ENCODE measurements around the gene RNF115. TPM values are rescaled to one million over a fixed set of nuclear protein-coding genes. Genes with fewer than 3 reads are reported as not detected.

RNF115 gene
- total and polyA plus RNA-seq, 2 donors (not counting 1 experiment from before 2014, with no cell fraction given) = 4.6 to 19.8 TPM

DNA sequence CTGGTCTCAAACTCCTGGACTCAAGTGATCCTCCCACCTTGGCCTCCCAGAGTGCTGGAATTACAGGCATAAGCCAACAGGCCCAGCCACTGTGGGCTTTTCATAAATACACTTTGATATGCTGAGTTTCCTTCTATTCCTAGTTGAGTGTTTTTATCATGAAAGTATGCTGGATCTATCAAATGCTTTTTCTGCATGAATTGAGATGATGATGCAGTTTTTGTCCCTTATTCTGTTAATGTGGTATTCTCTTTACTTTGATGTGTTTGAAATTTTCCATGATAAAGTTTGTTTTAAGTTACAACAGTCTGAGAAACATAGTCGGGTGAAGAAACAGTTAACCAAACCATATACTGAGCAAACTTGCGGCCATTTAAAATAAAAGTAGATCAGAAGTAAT lies 24.1 kb downstream of the RNF115 start:
- H3K9me3 Mint-ChIP-seq (ENCODE audit: insufficient read depth) = peaks cover 12% of the 10 kb centered on the region
- Histone ChIP-seq H4K20me1 (ENCODE audit: control insufficient read depth, insufficient read depth, low read length, poor library complexity, severe bottlenecking) (peaks cover 19% of the 10 kb centered on the region), H3K36me3 (replicated peaks in 1 of 2; ENCODE audit: control extremely low read depth in 1 of 2, control insufficient read depth in 1 of 2, extremely low read depth in 1 of 2, insufficient read depth in 2 of 2, low read length in 1 of 2) (peaks cover 0 to 7% of the 10 kb centered on the region in 2 experiments), H3K4me1 (ENCODE audit: control insufficient read depth in 2 of 2, insufficient read depth in 2 of 2, low read length in 2 of 2) (no peaks in the 10 kb centered on the region), H3K4me2 (replicated peaks; ENCODE audit: low read depth, low read length, poor library complexity, severe bottlenecking) (no peak overlapping the region), H3K9me3 (ENCODE audit: control extremely low read depth in 1 of 3, control insufficient read depth in 2 of 3, insufficient read depth in 1 of 3, low read length in 2 of 3) (peaks cover 10 to 26% (median 22%) of the 10 kb centered on the region in 3 donors), H3K9ac (ENCODE audit: low read length) (no peak overlapping the region), H3K4me3 (ENCODE audit: control extremely low read depth in 1 of 5, extremely low read depth in 1 of 5, insufficient read depth in 1 of 5, low read depth in 2 of 5, low read length in 4 of 5) (no peak overlapping the region), H3K27me3 (replicated peaks in 1 of 4; ENCODE audit: control extremely low read depth in 1 of 4, control insufficient read depth in 3 of 4, insufficient read depth in 4 of 4, low read length in 3 of 4) (no peaks in the 10 kb centered on the region), H2AFZ (ENCODE audit: insufficient read depth, low read depth, low read length, poor library complexity, severe bottlenecking) (no peak overlapping the region), H3K27ac (ENCODE audit: low read length in 2 of 2) (no peak overlapping the region), H3K79me2 (ENCODE audit: control insufficient read depth, insufficient read depth, low read length) (peaks cover 74% of the 10 kb centered on the region)
- no peak for TF ChIP-seq EZH2 (IDR thresholded peaks at IDR 0.05; ENCODE audit: borderline replicate concordance, insufficient read depth, low read depth, low read length, poor library complexity, severe bottlenecking)
- TF ChIP-seq, protein P1, sequence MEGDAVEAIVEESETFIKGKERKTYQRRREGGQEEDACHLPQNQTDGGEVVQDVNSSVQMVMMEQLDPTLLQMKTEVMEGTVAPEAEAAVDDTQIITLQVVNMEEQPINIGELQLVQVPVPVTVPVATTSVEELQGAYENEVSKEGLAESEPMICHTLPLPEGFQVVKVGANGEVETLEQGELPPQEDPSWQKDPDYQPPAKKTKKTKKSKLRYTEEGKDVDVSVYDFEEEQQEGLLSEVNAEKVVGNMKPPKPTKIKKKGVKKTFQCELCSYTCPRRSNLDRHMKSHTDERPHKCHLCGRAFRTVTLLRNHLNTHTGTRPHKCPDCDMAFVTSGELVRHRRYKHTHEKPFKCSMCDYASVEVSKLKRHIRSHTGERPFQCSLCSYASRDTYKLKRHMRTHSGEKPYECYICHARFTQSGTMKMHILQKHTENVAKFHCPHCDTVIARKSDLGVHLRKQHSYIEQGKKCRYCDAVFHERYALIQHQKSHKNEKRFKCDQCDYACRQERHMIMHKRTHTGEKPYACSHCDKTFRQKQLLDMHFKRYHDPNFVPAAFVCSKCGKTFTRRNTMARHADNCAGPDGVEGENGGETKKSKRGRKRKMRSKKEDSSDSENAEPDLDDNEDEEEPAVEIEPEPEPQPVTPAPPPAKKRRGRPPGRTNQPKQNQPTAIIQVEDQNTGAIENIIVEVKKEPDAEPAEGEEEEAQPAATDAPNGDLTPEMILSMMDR (IDR thresholded peaks at IDR 0.05) = no peak
- no peak overlapping the region for H3K4me3 Mint-ChIP-seq
- no CpG with 5 or more reads among the region's 2 CpGs for WGBS (ENCODE audit: insufficient coverage)
- POLR2A ChIA-PET = no interaction called here
- DNase-seq = no peak
- no peak overlapping the region for H3K27ac Mint-ChIP-seq
- H3K27me3 Mint-ChIP-seq = no peaks in the 10 kb centered on the region
- ATAC-seq (ENCODE audit: low read depth) = no peak
- intact Hi-C loops (cut with micrococcal nuclease) = no loop called here
- H3K4me1 Mint-ChIP-seq = peaks cover 33% of the 10 kb centered on the region
- CTCF ChIA-PET = no interaction called here

DNA sequence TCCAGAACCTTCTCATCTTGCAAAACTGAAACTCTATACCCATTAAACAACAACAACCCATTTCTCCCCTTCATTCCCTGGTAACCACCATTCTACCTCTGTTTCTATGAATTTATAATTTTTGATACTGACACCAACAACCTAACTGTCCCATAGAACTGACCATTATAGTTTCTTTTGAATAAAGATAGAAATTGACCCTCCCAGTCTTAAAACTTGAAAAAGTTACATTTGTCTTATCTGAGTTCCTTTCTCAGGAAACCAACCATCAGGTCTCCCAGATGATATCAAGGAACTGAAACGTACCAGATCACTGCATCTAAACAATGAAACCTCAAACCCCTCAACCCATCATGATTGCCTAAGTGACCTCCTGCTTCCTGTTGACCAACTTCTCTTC lies 27.1 kb downstream of the RNF115 start:
- peaks cover 10% of the 10 kb centered on the region for H4K20me1 ChIP-seq (ENCODE audit: control insufficient read depth, insufficient read depth, low read length, poor library complexity, severe bottlenecking)
- no peaks in the 10 kb centered on the region for H3K27me3 ChIP-seq (replicated peaks in 1 of 4; ENCODE audit: control extremely low read depth in 1 of 4, control insufficient read depth in 3 of 4, insufficient read depth in 4 of 4, low read length in 3 of 4)
- peaks cover 81% of the 10 kb centered on the region for H3K79me2 ChIP-seq (ENCODE audit: control insufficient read depth, insufficient read depth, low read length)
- DNase-seq = no peak
- H3K9me3 ChIP-seq (ENCODE audit: control extremely low read depth in 1 of 3, control insufficient read depth in 2 of 3, insufficient read depth in 1 of 3, low read length in 2 of 3) = peaks cover 10 to 26% (median 22%) of the 10 kb centered on the region in 3 donors
- POLR2A ChIA-PET = no interaction called here
- no peak overlapping the region for H3K4me2 ChIP-seq (replicated peaks; ENCODE audit: low read depth, low read length, poor library complexity, severe bottlenecking)
- peaks cover 0 to 11% of the 10 kb centered on the region in 2 experiments for H3K36me3 ChIP-seq (replicated peaks in 1 of 2; ENCODE audit: control extremely low read depth in 1 of 2, control insufficient read depth in 1 of 2, extremely low read depth in 1 of 2, insufficient read depth in 2 of 2, low read length in 1 of 2)
- Mint-ChIP-seq H3K27me3 (no peaks in the 10 kb centered on the region), H3K4me1 (peaks cover 7% of the 10 kb centered on the region), H3K9me3 (ENCODE audit: insufficient read depth) (peaks cover 12% of the 10 kb centered on the region), H3K27ac (no peak overlapping the region), H3K4me3 (no peak overlapping the region)
- intact Hi-C loops (cut with micrococcal nuclease) = no loop called here
- TF ChIP-seq, protein P1 (IDR thresholded peaks at IDR 0.05) = no peak
- TF ChIP-seq EZH2 (IDR thresholded peaks at IDR 0.05; ENCODE audit: borderline replicate concordance, insufficient read depth, low read depth, low read length, poor library complexity, severe bottlenecking) = no peak
- H3K27ac ChIP-seq (ENCODE audit: low read length in 2 of 2) = no peak overlapping the region
- 14% methylated on average over 1 of the region's 1 CpG for WGBS (ENCODE audit: insufficient coverage)
- no peak overlapping the region for H2AFZ ChIP-seq (ENCODE audit: insufficient read depth, low read depth, low read length, poor library complexity, severe bottlenecking)
- CTCF ChIA-PET = no interaction called here
- H3K4me1 ChIP-seq (ENCODE audit: control insufficient read depth in 2 of 2, insufficient read depth in 2 of 2, low read length in 2 of 2) = no peaks in the 10 kb centered on the region
- ATAC-seq (ENCODE audit: low read depth) = no peak
- no peak overlapping the region for H3K9ac ChIP-seq (ENCODE audit: low read length)
- no peak overlapping the region for H3K4me3 ChIP-seq (ENCODE audit: control extremely low read depth in 1 of 5, extremely low read depth in 1 of 5, insufficient read depth in 1 of 5, low read depth in 2 of 5, low read length in 4 of 5)
